HCT116 (cell line): ENCODE data around the gene PAN3.

ENCODE experiments used
- CBX3 ChIP-seq: IDR thresholded peaks from 2 replicates; pipeline ENCODE4 v1.6.1; 2012; ENCODE audit warnings: low read depth
- CEBPB ChIP-seq: IDR thresholded peaks from 2 replicates; pipeline ENCODE4 v1.6.1; 2012; ENCODE audit warnings: low read depth
- CTCF ChIP-seq, 3 experiments: fragments of 200-600 bp in 1 of 3; sonication (generic) in 1 of 3; IDR thresholded peaks in 2 of 3; conservative IDR thresholded peaks in 1 of 3; 2 replicates each; pipeline ENCODE4 v1.5.1; 2012 to 2017; ENCODE audit warnings: low read depth in 2 of 3, low read length in 2 of 3, antibody characterized with exemption in 1 of 3, borderline replicate concordance in 1 of 3, control low read depth in 1 of 3, mild to moderate bottlenecking in 1 of 3, mixed read lengths in 1 of 3, mixed run types in 1 of 3, moderate library complexity in 1 of 3; ENCODE audit not compliant: insufficient read depth in 1 of 3
- ELF1 ChIP-seq: IDR thresholded peaks from 2 replicates; pipeline ENCODE4 v1.6.1; 2012; ENCODE audit warnings: low read depth, borderline replicate concordance
- EZH2phosphoT487 ChIP-seq: fragments of 200-600 bp; IDR thresholded peaks from 2 replicates; pipeline ENCODE4 v1.6.1; 2018; ENCODE audit warnings: antibody characterized with exemption, borderline replicate concordance
- FOSL1 ChIP-seq: IDR thresholded peaks from 2 replicates; pipeline ENCODE4 v1.6.1; 2012; ENCODE audit warnings: low read depth
- JUND ChIP-seq: IDR thresholded peaks from 2 replicates; pipeline ENCODE4 v1.6.1; 2012
- MAX ChIP-seq: IDR thresholded peaks from 2 replicates; pipeline ENCODE4 v1.6.1; 2012
- POLR2A ChIP-seq: IDR thresholded peaks from 2 replicates; pipeline ENCODE4 v1.7.0; 2011; ENCODE audit warnings: borderline replicate concordance; ENCODE audit not compliant: insufficient read depth, insufficient read length; ENCODE audit errors: extremely low read depth
- POLR2AphosphoS5 ChIP-seq: IDR thresholded peaks from 2 replicates; pipeline ENCODE4 v1.6.1; 2011; ENCODE audit warnings: mild to moderate bottlenecking, low read depth, low read length, moderate library complexity
- ZBTB33 ChIP-seq: IDR thresholded peaks from 2 replicates; pipeline ENCODE4 v1.6.1; 2011; ENCODE audit warnings: mild to moderate bottlenecking, low read length, moderate library complexity; ENCODE audit not compliant: insufficient replicate concordance; ENCODE audit errors: extremely low read depth

GRCh38 chr13:28100150-28101121 lies 37.9 kb upstream of the PAN3 start, which contains the start of gene FLT3:
- no peak for TF ChIP-seq CTCF (IDR thresholded peaks at IDR 0.05 in 2 of 3, conservative IDR thresholded peaks at IDR 0.05 in 1 of 3; ENCODE audit: borderline replicate concordance in 1 of 3, insufficient read depth in 1 of 3, low read depth in 2 of 3, low read length in 2 of 3)
- TF ChIP-seq ELF1, result no peak
- TF ChIP-seq ZBTB33, result no peak
- no peak for TF ChIP-seq POLR2AphosphoS5
- TF ChIP-seq JUND, result no peak
- no peak for TF ChIP-seq CEBPB
- no peak for TF ChIP-seq POLR2A
- TF ChIP-seq FOSL1, result no peak
- no peak for TF ChIP-seq EZH2phosphoT487
- peak; percentile 52 for TF ChIP-seq MAX
- TF ChIP-seq CBX3, result no peak
